ENCODE measurements around the gene CAMK2A. TPM values are rescaled to one million over a fixed set of nuclear protein-coding genes. Genes with fewer than 3 reads are reported as not detected.

CAMK2A gene
- total and polyA plus RNA-seq, 2 experiments from 2014 or later = 11.8 to 47.7 TPM

DNA sequence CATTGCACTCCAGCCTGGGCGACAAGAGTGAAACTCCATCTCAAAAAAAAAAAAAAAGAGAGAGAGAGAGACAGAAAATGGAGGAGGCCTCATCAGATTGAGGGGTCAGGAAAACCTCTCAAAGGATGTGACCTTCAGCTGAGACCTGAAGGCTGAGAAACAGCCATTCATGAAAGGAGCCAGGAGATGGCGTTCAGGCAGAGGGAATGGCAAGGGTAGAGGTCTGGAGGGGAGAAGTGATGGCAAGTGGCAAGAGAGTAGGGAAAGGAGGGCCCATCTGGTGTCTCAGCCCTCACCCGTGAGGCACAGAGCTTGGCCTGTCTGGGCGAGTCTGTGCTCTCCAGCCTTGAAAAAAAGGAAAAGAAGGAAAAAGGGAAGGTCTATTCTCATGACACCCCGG, 17.0 kb downstream of the CAMK2A start:
- TF ChIP-seq, protein P1, sequence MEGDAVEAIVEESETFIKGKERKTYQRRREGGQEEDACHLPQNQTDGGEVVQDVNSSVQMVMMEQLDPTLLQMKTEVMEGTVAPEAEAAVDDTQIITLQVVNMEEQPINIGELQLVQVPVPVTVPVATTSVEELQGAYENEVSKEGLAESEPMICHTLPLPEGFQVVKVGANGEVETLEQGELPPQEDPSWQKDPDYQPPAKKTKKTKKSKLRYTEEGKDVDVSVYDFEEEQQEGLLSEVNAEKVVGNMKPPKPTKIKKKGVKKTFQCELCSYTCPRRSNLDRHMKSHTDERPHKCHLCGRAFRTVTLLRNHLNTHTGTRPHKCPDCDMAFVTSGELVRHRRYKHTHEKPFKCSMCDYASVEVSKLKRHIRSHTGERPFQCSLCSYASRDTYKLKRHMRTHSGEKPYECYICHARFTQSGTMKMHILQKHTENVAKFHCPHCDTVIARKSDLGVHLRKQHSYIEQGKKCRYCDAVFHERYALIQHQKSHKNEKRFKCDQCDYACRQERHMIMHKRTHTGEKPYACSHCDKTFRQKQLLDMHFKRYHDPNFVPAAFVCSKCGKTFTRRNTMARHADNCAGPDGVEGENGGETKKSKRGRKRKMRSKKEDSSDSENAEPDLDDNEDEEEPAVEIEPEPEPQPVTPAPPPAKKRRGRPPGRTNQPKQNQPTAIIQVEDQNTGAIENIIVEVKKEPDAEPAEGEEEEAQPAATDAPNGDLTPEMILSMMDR (IDR thresholded peaks at IDR 0.05; ENCODE audit: low read depth, low read length) = peak; percentile 58
- no peaks in the 10 kb centered on the region for H3K27me3 ChIP-seq
- DNase-seq (ENCODE audit: low read depth in 1 of 2, low spot score in 1 of 2) = peak; percentile 67 to 74
- H3K4me1 ChIP-seq (ENCODE audit: low read depth) = no peaks in the 10 kb centered on the region
- H3K9me3 ChIP-seq (ENCODE audit: low read depth) = no peaks in the 10 kb centered on the region
- H3K36me3 ChIP-seq = no peaks in the 10 kb centered on the region
- H3K4me3 ChIP-seq = no peak overlapping the region
- H3K27ac ChIP-seq = no peak overlapping the region

GRCh38 chr5:150271923-150272322, 17.6 kb downstream of the CAMK2A start:
- Histone ChIP-seq H3K4me3 (no peak overlapping the region), H3K27me3 (no peaks in the 10 kb centered on the region), H3K36me3 (no peaks in the 10 kb centered on the region), H3K27ac (no peak overlapping the region), H3K9me3 (ENCODE audit: low read depth) (no peaks in the 10 kb centered on the region), H3K4me1 (ENCODE audit: low read depth) (peaks cover 6% of the 10 kb centered on the region)
- no peak for DNase-seq (ENCODE audit: low read depth in 1 of 2, low spot score in 1 of 2)
- TF ChIP-seq, protein P1 (IDR thresholded peaks at IDR 0.05; ENCODE audit: low read depth, low read length) = no peak

GRCh38 chr5:150271296-150271692, 18.3 kb downstream of the CAMK2A start:
- Histone ChIP-seq H3K36me3 (no peaks in the 10 kb centered on the region), H3K4me3 (no peak overlapping the region), H3K9me3 (ENCODE audit: low read depth) (no peaks in the 10 kb centered on the region), H3K27ac (no peak overlapping the region), H3K27me3 (no peaks in the 10 kb centered on the region), H3K4me1 (ENCODE audit: low read depth) (peaks cover 12% of the 10 kb centered on the region)
- TF ChIP-seq, protein P1 (IDR thresholded peaks at IDR 0.05; ENCODE audit: low read depth, low read length) = no peak
- no peak for DNase-seq (ENCODE audit: low read depth in 1 of 2, low spot score in 1 of 2)

- no peak for DNase-seq (ENCODE audit: low read depth in 1 of 2, low spot score in 1 of 2)
- H3K36me3 ChIP-seq = no peaks in the 10 kb centered on the region
- no peaks in the 10 kb centered on the region for H3K27me3 ChIP-seq
- TF ChIP-seq, protein P1 (IDR thresholded peaks at IDR 0.05; ENCODE audit: low read depth, low read length) = no peak
- H3K9me3 ChIP-seq (ENCODE audit: low read depth) = no peaks in the 10 kb centered on the region
- H3K4me3 ChIP-seq = no peak overlapping the region
- H3K27ac ChIP-seq = no peak overlapping the region
- H3K4me1 ChIP-seq (ENCODE audit: low read depth) = peaks cover 15% of the 10 kb centered on the region
Observed at GRCh38 chr5:150270541-150271295, 18.9 kb downstream of the CAMK2A start.

GRCh38 chr5:150266871-150267291, 22.7 kb downstream of the CAMK2A start:
- Histone ChIP-seq H3K36me3 (no peaks in the 10 kb centered on the region), H3K27me3 (no peaks in the 10 kb centered on the region), H3K9me3 (ENCODE audit: low read depth) (no peaks in the 10 kb centered on the region), H3K4me1 (ENCODE audit: low read depth) (peaks cover 33% of the 10 kb centered on the region), H3K4me3 (no peak overlapping the region), H3K27ac (no peak overlapping the region)
- DNase-seq (ENCODE audit: low read depth in 1 of 2, low spot score in 1 of 2) = no peak
- TF ChIP-seq, protein P1 (IDR thresholded peaks at IDR 0.05; ENCODE audit: low read depth, low read length) = no peak

All from cardiac muscle cell (in vitro differentiated cells and primary cell).